Fibroblast of lung (primary cell): ENCODE measurements around the gene DNAJB6. TPM values are rescaled to one million over a fixed set of nuclear protein-coding genes. Genes with fewer than 3 reads are reported as not detected.

Source experiments
- DNase-seq, 2 donors: peaks; one replicate each; pipeline versions ENCODE4 v3.0.0 to v3.0.0-alpha.2; 2010; ENCODE audit warnings: low read depth in 2 of 2
- H2AFZ ChIP-seq: 2 replicates; pipeline ENCODE4 v1.5.1; 2012; ENCODE audit warnings: low read length, control low read depth, inconsistent platforms
- H3K27ac ChIP-seq: 2 replicates; pipeline ENCODE4 v1.5.1; 2011; ENCODE audit warnings: low read length, control low read depth; ENCODE audit not compliant: insufficient read depth
- H3K27me3 ChIP-seq: 2 replicates; pipeline ENCODE4 v1.5.1; 2011; ENCODE audit warnings: mild to moderate bottlenecking, low read length; ENCODE audit not compliant: control insufficient read depth, insufficient read depth
- H3K36me3 ChIP-seq: 2 replicates; pipeline ENCODE4 v1.5.1; 2011; ENCODE audit warnings: low read length; ENCODE audit not compliant: control insufficient read depth, insufficient read depth
- H3K4me1 ChIP-seq: 2 replicates; pipeline ENCODE4 v1.5.1; 2011; ENCODE audit warnings: low read length; ENCODE audit not compliant: control insufficient read depth, insufficient read depth; ENCODE audit errors: extremely low read depth
- H3K4me2 ChIP-seq: 2 replicates; pipeline ENCODE4 v1.5.1; 2011; ENCODE audit warnings: low read length, control low read depth; ENCODE audit not compliant: insufficient read depth; ENCODE audit errors: extremely low read depth
- H3K4me3 ChIP-seq, 4 experiments: fragments of 200-600 bp in 1 of 4; sonication (generic) in 1 of 4; replicated peaks in 1 of 4; 2 replicates each; pipeline ENCODE4 v1.5.1; 2011 to 2016; ENCODE audit warnings: low read length in 4 of 4, low read depth in 3 of 4, mild to moderate bottlenecking in 3 of 4, control low read depth in 2 of 4, inconsistent platforms in 1 of 4, mixed read lengths in 1 of 4; ENCODE audit not compliant: insufficient read depth in 1 of 4; ENCODE audit errors: control extremely low read depth in 1 of 4
- H3K79me2 ChIP-seq: 2 replicates; pipeline ENCODE4 v1.5.1; 2012; ENCODE audit warnings: mild to moderate bottlenecking, low read length, inconsistent platforms; ENCODE audit not compliant: control insufficient read depth, insufficient read depth
- H3K9ac ChIP-seq: 2 replicates; pipeline ENCODE4 v1.5.1; 2011; ENCODE audit warnings: mild to moderate bottlenecking, low read length, control low read depth; ENCODE audit not compliant: insufficient read depth
- H3K9me3 ChIP-seq: 2 replicates; pipeline ENCODE4 v1.5.1; 2012; ENCODE audit warnings: low read depth, low read length; ENCODE audit not compliant: control insufficient read depth, insufficient read depth
- H4K20me1 ChIP-seq: 2 replicates; pipeline ENCODE4 v1.5.1; 2011; ENCODE audit warnings: low read length; ENCODE audit not compliant: control insufficient read depth, insufficient read depth; ENCODE audit errors: extremely low read depth
- EZH2 ChIP-seq: IDR thresholded peaks from 2 replicates; pipeline ENCODE4 v1.5.1; 2012; ENCODE audit warnings: low read length, control low read depth, mild to moderate bottlenecking; ENCODE audit errors: missing control alignments
- polyA plus RNA-seq, 2 donors: library from polyadenylated mRNA; depleted of rRNA in 1 of 2; stranded (reverse) in 1 of 2; unstranded in 1 of 2; fragments of >200 nt; gene quantifications; 2 replicates each; pipeline ENCODE4 v1.2.1, GENCODE V29; 2011 to 2012; ENCODE audit warnings: missing spikeins in 1 of 2
- total RNA-seq: library from RNA; depleted of rRNA; stranded (reverse); fragments of >200 nt; gene quantifications from 2 replicates; pipeline ENCODE4 v1.2.1, GENCODE V29; 2014
- TF ChIP-seq, protein P1 (sequence below), 2 donors: IDR thresholded peaks in 1 of 2; conservative IDR thresholded peaks in 1 of 2; 1 replicate in 1 of 2; 2 replicates in 1 of 2; pipeline ENCODE4 v1.5.1; 2011 to 2012; ENCODE audit warnings: low read length in 2 of 2, control low read depth in 1 of 2, inconsistent platforms in 1 of 2, low read depth in 1 of 2, mild to moderate bottlenecking in 1 of 2

Gene DNAJB6
- total and polyA plus RNA-seq, 2 donors (not counting 1 experiment from before 2014, with no cell fraction given), result 86.2 to 117 TPM

DNA sequence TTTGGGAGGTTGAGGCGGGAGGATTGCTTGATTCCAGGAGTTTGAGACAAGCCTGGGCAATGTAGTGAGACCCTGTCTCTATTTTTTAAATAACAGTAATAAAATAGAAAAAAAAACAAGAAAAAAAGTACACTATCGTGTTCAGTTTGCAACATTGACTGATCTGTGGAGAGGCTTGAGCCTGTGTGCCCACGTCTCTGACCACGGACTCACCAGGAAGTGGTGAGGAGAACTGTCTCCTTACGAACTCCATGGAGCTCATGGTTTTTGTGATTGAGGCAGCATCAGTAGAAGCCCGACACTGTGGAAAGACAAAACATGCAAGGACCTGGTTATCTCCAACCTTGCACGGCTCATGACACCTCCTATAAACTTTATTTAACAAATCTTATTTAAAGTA is 23.9 kb upstream of the DNAJB6 start:
- Histone ChIP-seq H3K27me3 (no peaks in the 10 kb centered on the region), H3K9me3 (no peaks in the 10 kb centered on the region), H3K36me3 (no peaks in the 10 kb centered on the region), H3K9ac (no peak overlapping the region), H2AFZ (no peak overlapping the region), H3K4me3 (no peak overlapping the region), H3K4me1 (peaks cover 18% of the 10 kb centered on the region), H3K4me2 (no peak overlapping the region), H4K20me1 (no peaks in the 10 kb centered on the region), H3K27ac (no peak overlapping the region), H3K79me2 (no peaks in the 10 kb centered on the region)
- DNase-seq, result no peak
- TF ChIP-seq, protein P1, sequence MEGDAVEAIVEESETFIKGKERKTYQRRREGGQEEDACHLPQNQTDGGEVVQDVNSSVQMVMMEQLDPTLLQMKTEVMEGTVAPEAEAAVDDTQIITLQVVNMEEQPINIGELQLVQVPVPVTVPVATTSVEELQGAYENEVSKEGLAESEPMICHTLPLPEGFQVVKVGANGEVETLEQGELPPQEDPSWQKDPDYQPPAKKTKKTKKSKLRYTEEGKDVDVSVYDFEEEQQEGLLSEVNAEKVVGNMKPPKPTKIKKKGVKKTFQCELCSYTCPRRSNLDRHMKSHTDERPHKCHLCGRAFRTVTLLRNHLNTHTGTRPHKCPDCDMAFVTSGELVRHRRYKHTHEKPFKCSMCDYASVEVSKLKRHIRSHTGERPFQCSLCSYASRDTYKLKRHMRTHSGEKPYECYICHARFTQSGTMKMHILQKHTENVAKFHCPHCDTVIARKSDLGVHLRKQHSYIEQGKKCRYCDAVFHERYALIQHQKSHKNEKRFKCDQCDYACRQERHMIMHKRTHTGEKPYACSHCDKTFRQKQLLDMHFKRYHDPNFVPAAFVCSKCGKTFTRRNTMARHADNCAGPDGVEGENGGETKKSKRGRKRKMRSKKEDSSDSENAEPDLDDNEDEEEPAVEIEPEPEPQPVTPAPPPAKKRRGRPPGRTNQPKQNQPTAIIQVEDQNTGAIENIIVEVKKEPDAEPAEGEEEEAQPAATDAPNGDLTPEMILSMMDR (conservative IDR thresholded peaks at IDR 0.05 in 1 of 2, IDR thresholded peaks at IDR 0.05 in 1 of 2; ENCODE audit: low read depth in 1 of 2, low read length in 2 of 2), result no peak
- no peak for TF ChIP-seq EZH2

DNA sequence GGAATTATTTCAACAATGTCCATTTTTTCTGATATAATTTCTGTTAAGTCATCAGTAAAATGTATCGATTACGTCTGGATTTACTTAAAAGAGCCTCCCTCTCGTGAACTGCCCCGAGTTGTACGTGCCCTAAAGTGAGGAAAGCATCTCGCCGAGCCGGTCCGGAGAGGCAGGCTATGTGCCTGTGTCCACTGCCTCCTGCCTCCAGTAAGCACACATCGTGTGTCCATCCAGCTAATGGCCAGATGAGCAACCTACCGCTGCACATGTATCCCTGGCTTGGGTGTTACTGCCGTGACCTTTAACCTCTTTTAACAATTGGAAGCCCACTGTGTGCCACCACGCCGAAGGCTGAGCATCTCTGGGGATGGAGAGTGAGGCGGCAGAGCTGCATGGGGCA is 23.2 kb upstream of the DNAJB6 start:
- no peak overlapping the region for H3K9ac ChIP-seq
- H3K9me3 ChIP-seq, result no peaks in the 10 kb centered on the region
- no peak overlapping the region for H3K4me3 ChIP-seq
- no peaks in the 10 kb centered on the region for H3K79me2 ChIP-seq
- peaks cover 18% of the 10 kb centered on the region for H3K4me1 ChIP-seq
- no peak overlapping the region for H3K4me2 ChIP-seq
- H4K20me1 ChIP-seq, result no peaks in the 10 kb centered on the region
- no peak overlapping the region for H2AFZ ChIP-seq
- no peaks in the 10 kb centered on the region for H3K27me3 ChIP-seq
- no peak overlapping the region for H3K27ac ChIP-seq
- H3K36me3 ChIP-seq, result no peaks in the 10 kb centered on the region
- TF ChIP-seq EZH2, result no peak
- TF ChIP-seq, protein P1 (conservative IDR thresholded peaks at IDR 0.05 in 1 of 2, IDR thresholded peaks at IDR 0.05 in 1 of 2; ENCODE audit: low read depth in 1 of 2, low read length in 2 of 2), result no peak
- no peak for DNase-seq

- Histone ChIP-seq H3K9ac (no peak overlapping the region), H3K9me3 (no peaks in the 10 kb centered on the region), H3K4me1 (no peaks in the 10 kb centered on the region), H4K20me1 (no peaks in the 10 kb centered on the region), H3K27me3 (no peaks in the 10 kb centered on the region), H3K27ac (no peak overlapping the region), H2AFZ (peak overlapping the region; percentile 78), H3K4me2 (no peak overlapping the region), H3K36me3 (no peaks in the 10 kb centered on the region), H3K79me2 (no peaks in the 10 kb centered on the region), H3K4me3 (no peak overlapping the region)
- DNase-seq, result peak in 1 of 2 donors; percentile 62
- TF ChIP-seq, protein P1 (conservative IDR thresholded peaks at IDR 0.05 in 1 of 2, IDR thresholded peaks at IDR 0.05 in 1 of 2; ENCODE audit: low read depth in 1 of 2, low read length in 2 of 2), result no peak
- TF ChIP-seq EZH2, result no peak
Observed at GRCh38 chr7:157318015-157318706, 18.6 kb upstream of the DNAJB6 start.
